ENCODE data around the gene SPIRE1.

Gene SPIRE1

DNA sequence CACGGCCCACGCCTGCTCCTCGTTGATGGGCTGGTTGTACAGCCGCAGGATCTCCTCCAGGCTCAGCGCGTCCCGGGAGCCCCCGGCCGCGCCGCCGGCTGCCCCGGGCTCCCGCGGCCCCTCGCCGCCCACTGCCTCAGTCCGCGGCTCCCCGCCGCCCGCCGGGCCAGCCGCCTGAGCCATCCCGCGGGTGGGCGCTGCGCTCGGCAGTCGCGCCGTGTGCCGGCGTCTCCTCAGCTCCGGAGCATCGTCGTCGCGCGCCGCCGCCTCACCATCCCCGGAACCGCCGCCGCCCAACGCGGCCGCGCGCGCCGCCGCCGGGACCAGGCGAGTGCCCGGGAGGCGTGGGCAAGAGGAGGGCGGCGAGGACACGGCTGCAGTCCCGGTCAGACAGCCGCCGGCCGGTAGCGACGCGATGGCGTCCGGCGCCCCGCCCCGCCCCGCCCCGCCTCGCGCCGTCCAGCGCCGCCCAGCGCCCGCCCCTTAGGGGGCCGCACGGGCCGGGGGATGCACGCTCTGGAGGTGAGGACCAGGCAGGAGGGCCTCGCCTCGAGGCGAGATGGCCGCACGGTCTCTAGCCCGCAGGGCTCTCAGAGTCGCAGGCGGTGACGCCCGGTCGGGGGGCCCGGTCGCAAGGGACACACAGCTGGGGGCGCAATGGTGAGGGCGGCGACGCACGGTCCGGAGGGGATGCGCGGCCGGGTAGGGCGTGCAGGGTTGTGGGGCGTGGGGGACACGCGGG, at the start of gene SPIRE1:
Gene SPIRE1, minus strand, starts transcription at position 424 of the 742 bp plus-strand sequence. Its CDS starts 241 bp downstream, at position 183.
- peak; percentile 14 for DNase-seq

GRCh38 chr18:12703664-12704063, 45.8 kb upstream of the SPIRE1 start:
- DNase-seq: no peak

- no peak for DNase-seq
Measured at GRCh38 chr18:12703096-12703567, 45.2 kb upstream of the SPIRE1 start.

DNA sequence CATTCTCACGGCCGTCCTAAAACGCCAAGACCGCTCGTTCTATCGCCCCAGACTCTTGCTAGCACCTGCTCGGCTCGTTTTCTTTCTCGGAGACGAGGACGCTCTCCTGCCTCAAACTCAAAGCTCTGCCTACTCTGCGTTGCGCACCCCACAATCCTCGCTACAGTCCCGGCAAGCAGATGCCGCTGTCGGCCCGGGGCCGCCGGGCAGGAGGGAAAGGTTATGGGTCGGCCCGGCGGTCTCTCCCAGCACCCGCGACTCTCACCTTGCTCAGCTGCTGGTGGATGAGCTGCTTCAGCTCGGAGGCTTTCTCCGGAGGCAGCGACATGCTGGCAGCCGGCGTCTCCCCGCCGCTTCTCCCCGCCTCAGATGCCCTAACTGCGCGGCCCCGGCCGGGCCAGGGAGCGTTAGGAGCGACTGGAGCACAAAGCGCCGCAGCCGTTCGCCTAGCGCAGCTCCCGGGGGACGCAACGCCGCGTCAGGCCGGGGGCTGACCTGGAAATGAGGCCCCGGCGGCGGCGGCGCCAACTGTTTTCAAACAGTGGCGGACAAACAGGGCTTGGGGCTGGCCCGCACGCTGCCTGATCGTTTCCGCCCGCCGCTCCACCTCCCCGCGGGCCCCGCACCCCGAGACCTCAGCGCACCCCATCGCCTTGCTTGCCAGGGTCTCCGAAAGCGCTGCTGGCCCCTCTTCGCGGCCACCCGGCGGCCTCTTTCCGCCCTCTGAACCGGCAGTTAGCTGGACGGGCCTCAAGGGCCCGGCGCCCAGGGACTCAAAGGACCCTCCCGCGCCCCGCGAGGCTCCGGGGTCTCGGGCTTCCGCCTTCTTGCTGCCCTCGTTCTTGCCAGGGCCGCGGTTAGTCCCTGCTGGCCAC, 44.6 kb upstream of the SPIRE1 start, which contains the start of the genes CEP76 and PSMG2:
Gene CEP76, minus strand, starts transcription at position 503 of the 875 bp plus-strand sequence. Its CDS starts 175 bp downstream, at position 328.
Gene PSMG2, plus strand, starts transcription at position 822 of the 875 bp plus-strand sequence. CDS start 66 bp downstream, outside the sequence.
- DNase-seq: peak; percentile 80

GRCh38 chr18:12701161-12701560, 43.3 kb upstream of the SPIRE1 start:
- DNase-seq: no peak

DNA sequence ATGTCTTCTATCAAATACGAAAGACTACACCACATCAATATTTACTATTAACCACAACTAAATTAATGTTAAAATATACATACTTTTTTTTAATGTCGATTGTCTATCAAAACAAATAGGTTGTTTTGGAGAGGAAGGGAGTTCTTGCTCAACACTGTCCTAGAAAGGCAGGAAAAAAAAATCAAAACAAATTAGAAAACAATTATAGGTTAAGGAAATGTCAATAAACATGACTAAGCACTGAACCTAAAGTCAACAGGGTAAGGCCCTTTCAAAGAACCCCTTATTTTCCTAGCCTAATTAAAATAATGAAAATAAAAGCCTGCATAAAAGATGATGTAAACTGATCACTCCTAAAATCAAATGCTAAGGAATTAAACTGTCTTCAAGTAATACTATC, 41.8 kb upstream of the SPIRE1 start:
- no peak for DNase-seq

DNA sequence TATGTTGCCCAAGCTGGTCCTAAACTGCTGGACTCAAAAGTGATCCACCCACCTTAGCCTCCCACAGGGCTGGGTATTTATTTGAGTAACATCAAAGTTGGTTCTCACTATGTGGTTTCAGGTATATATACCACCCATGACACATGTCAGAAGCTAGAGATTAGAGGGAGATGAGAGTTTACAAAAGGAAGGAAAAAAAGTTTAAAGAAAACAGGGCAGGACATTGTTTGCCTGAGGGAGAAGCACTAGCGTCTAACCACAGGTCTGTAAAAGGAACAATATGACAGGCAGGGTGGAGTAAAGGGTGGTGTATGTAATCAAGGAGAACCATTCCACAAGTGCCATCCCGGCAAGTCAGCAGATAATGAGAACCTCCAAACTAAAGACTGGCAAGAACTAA, 36.1 kb upstream of the SPIRE1 start:
- DNase-seq: no peak

DNA sequence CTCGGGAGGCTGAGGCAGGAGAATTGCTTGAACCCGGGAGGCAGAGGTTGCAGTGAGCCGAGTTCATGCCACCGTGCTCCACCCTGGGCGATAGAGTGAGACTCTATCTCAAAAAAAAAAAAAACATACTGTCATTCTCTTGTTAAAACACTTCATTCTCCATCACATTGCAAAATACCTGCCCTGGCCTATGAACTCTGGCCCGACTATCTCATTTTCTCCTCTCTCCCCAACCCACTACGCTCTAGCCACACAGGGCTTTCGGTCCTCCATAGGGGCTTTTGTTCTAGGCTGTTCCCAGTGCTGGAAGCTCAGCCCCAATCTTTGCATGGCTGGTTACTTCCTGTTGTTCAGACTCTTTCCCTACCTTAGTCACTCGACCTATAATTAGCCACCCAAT, 34.3 kb upstream of the SPIRE1 start:
- no peak for DNase-seq

DNA sequence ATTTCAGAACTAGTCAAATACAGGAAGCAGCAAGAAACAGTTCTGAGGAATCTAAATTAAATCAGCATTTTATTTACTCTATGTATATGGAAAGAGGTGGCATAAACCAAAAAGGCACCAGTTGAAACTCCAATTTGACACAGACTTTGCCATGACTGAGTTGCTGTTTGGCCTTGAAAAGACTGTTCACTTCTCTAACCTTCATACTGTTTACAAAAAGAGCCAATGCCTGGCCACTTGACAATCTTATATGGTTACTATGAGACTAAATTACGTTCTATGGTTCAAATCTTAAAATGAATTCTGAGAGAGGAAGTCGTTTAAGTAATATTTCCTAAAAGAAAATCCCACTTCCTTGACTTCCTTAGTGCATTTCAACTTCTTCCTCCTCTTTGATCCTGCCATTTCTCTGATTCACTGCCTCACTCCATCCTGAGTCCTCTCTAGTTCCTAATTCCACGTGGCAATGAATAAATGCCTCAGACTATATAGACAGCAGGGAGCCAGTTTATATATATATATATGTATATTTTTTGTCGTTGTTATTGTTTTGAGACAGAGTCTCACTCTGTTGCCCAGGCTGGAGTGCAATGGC, 31.4 kb upstream of the SPIRE1 start:
- DNase-seq: no peak

GRCh38 chr18:12686100-12686499, 28.2 kb upstream of the SPIRE1 start:
- DNase-seq: no peak

DNA sequence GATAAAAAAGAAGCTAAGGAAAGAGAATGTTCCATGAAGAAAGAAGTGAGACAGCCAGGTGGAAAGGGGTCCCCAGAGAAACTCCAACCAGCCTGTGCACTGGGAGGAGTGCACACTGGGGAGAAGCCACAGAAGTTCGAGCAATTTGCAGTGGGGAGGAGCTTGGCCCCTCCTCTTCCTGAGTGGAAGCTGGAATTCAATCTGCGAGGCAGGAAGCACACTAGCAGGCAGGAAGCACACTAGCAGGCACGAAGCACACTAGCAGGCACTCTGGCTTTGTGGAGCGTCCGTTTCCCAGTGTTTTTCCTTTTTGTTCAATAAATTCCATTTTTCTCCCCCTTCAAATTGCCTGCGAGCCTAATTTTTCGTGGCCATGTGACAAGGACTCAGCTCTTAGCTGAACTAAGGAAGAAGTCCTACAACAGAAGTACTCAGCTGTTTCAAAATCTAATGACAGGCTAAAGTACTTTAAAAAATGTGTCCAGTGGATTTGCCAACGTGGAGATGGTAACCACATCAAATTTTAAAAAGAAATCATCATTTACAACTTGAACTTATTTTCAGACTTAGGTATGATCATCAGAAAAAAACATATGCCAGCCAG, 21.4 kb upstream of the SPIRE1 start:
- no peak for DNase-seq

- no peak for DNase-seq
Measured at GRCh38 chr18:12668041-12668440, 10.1 kb upstream of the SPIRE1 start.

DNA sequence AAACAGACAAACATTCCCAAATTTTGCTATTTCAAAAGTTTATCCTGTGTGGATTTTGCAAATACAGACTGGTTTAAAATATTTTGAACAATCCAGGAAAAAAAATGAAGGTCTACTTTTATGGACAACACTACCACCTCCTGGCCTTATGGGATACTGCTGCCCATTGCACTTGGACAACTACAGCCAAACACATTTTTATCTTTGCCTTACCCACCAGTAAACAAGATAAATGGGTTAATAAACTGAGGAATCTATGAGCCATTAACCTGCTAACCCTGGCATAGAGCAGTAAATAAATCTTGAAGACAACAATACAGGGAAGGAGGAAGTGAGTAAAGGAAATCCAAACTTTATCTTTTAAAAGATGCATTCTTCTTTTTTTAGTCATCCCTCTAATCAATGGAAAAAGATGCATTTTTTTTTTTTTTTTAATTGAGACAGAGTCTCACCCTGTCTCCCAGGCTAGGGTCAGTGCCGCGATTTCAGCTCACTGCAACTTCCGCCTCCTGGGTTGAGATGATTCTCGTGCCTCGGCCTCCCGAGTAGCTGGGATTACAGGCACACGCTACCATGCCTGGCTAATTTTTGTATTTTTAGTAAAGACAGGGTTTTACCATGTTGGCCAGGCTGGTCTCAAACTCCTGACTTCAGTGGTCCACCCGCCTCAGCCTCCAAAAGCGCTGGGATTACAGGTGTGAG, 2.1 kb upstream of the SPIRE1 start:
- DNase-seq: peak; percentile 15

DNA sequence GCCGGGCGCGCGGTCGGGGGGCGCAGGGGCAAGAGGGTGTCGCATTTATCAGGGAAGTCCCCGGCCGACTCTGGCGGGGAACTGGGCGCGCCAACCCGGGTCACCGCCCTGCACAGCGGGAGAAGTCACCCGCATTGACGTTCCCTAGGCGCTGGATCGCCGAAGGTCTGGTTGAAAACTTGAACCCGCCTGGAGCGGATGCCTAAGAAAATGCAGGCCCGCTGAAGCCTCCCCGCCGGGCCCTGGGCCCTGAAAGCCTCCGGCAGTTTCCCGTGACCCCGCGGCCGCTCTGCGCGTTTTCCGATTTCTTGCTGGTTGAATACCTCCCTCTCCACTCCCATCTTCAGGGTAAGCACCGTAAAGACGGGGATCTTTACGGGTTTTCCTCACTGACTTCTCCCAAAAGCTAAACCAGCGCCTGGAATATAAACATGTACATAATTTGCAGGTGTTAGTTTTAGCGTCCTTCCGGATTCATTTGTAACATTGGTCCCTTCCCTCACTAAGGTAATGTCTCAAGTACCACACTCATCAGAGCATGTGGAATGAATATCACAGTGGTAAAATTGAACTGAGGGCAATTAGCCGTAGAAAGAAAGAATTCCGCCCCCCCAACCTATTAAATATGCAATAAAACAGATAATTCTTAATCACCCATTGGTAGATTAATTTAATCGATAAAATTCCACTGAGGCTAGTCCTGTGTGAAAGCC, 675 bp upstream of the SPIRE1 start:
- no peak for DNase-seq

DNA sequence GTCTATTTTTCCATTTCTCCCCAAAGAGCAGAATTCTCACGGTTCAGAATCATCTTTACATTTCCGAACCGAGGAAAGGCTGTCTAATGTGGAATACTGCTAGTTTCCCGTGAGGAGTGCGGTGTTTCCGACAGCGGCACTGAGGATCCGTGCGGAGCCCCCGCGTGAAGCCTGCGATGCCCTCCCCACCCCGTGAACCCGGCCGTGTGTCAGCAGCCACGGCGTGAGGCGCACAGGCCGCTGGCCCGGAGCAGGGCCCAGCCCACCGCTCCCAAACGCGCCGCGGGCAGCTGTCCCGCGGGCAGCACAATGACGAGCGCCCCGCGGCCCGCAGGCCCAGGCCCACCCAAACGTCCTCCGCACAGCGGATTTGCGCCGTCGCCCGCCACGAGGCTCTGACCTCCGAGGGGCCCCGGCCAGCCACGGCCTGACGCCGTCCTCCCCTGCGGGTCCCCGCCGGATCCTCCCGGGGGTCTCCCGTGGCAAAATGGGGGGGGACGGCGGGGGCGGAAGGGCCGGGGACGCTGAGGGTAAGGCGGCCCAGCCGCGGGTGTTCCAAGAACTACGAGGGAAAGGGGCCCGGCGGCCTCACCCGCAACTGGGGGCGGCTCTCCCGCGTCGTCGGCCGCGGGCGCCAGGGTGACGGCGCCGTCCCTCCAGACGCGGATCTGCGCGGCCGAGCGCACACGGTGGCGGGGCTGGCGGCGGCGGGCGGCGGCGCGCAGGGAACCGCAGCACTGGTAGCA, 796 bp downstream of the SPIRE1 start:
- DNase-seq: peak; percentile 4

- DNase-seq: no peak
Measured at GRCh38 chr18:12656605-12656937, 1.3 kb downstream of the SPIRE1 start.

DNA sequence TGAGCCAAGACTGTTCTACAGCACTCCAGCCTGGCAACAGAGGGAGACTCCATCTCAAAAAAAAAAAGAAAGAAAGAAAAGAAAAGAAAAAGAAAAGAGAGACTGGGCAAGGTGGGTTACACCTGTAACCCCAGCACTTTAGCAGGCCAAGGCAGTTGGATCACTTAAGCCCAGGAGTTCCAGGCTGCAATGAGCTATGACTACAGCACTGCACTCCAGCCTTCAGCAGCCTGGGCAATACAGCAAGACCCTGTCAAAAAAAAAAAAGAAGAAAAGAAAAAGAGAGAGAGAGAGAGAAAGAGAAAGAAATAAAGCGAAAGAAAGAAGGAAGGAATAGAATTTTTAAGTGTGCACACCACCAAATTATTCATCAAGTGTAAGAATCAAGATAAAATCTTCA, 2.9 kb downstream of the SPIRE1 start:
- no peak for DNase-seq

GRCh38 chr18:12652861-12653401, 5.0 kb downstream of the SPIRE1 start:
- no peak for DNase-seq

- DNase-seq: no peak
Measured at GRCh38 chr18:12651651-12652050, 6.3 kb downstream of the SPIRE1 start.

DNA sequence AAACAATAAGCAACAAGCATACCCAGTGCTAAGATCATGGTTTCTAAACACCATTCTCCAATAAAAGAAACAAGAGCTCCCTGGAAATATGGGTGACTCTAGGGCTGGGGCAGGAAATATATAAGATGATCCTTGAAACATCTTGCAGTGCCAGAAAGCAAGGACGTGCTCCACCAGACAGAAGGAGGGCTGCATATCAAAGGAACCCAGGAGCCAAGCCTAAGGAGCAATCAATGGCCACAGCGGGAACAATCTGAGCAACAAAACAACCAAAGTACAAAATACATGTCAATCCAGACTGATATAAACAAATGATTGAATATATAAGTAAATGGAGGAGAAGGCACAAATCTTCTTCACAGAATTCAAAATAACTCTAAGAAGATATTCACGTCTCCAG, 10.1 kb downstream of the SPIRE1 start:
- no peak for DNase-seq

Measured in activated gamma-delta T cell treated with Interleukin-2 at 50 U/mL for 16 hours (primary cell).